ENCODE data around the gene ATP1B3. TPM values are rescaled to one million over a fixed set of nuclear protein-coding genes. Genes with fewer than 3 reads are reported as not detected.

The ATP1B3 gene
- total RNA-seq, 1 experiment from 2014 or later = 250 TPM

DNA sequence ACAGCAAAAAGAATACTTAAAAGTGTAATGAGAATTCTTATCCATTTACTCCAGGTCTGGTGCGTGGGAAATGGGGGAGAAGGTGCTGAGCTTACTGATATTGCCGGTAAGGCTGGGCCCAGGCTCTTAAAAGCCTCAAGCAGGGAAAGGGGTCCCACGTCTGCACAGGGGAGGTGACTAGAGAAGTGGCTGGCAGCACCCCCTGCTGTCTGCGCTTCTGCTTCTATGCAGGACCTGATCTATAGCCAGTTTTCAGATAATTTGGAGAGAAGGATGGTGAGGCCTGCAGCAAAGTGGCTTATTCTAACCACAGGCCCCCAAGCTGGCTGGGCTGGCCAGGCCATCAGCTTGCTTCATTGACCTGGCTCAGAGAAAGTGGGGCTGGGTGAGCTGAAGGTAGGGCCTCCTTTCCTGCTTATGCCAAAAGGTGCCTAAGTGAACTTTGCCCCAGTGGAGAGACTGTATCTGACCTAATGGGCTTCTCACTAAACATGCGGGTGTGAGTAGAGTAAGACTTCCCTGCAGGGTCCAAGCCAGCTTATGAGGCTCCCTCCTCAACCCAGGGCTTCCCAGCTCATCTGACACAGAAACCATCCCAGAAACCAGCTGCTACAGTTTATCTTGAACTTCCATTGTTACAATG lies 30.9 kb upstream of the ATP1B3 start:
- TF ChIP-seq, protein P1, sequence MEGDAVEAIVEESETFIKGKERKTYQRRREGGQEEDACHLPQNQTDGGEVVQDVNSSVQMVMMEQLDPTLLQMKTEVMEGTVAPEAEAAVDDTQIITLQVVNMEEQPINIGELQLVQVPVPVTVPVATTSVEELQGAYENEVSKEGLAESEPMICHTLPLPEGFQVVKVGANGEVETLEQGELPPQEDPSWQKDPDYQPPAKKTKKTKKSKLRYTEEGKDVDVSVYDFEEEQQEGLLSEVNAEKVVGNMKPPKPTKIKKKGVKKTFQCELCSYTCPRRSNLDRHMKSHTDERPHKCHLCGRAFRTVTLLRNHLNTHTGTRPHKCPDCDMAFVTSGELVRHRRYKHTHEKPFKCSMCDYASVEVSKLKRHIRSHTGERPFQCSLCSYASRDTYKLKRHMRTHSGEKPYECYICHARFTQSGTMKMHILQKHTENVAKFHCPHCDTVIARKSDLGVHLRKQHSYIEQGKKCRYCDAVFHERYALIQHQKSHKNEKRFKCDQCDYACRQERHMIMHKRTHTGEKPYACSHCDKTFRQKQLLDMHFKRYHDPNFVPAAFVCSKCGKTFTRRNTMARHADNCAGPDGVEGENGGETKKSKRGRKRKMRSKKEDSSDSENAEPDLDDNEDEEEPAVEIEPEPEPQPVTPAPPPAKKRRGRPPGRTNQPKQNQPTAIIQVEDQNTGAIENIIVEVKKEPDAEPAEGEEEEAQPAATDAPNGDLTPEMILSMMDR (conservative IDR thresholded peaks at IDR 0.05) = peak; percentile 41; the same call in 1 of the 3 replicates
- Histone ChIP-seq H2AFZ (ENCODE audit: low read length) (no peak overlapping the region), H3K14ac (ENCODE audit: insufficient read depth, low read length) (no peak overlapping the region), H3K18ac (ENCODE audit: insufficient read length, low read depth, low read length) (no peak overlapping the region), H2BK12ac (ENCODE audit: insufficient read length, low read depth, low read length) (no peak overlapping the region), H3K79me2 (ENCODE audit: insufficient read depth, low read length) (no peaks in the 10 kb centered on the region), H2BK120ac (ENCODE audit: low read depth, low read length, poor library complexity, severe bottlenecking) (no peak overlapping the region), H3K9me3 (ENCODE audit: control insufficient read depth, low read depth, low read length) (no peaks in the 10 kb centered on the region), H3K27me3 (ENCODE audit: insufficient read depth, low read length) (no peaks in the 10 kb centered on the region), H4K91ac (ENCODE audit: insufficient read length, low read depth, low read length) (no peak overlapping the region), H3K23me2 (ENCODE audit: insufficient read length, low read depth, low read length, poor library complexity, severe bottlenecking) (no peaks in the 10 kb centered on the region), H3K23ac (ENCODE audit: insufficient read length, low read depth, low read length) (no peak overlapping the region), H4K5ac (ENCODE audit: insufficient read length, low read depth, low read length) (no peak overlapping the region), H3K79me1 (ENCODE audit: insufficient read depth, low read depth, low read length, poor library complexity, severe bottlenecking) (no peaks in the 10 kb centered on the region), H3T11ph (ENCODE audit: low read length) (no peak overlapping the region), H3K4me2 (ENCODE audit: insufficient read depth, insufficient read length, low read length) (no peak overlapping the region), H3K9ac (ENCODE audit: extremely low read depth, insufficient read length, low read length) (no peak overlapping the region), H4K8ac (replicated peaks; ENCODE audit: insufficient read length, low read depth, low read length) (no peak overlapping the region), H3K4me1 (ENCODE audit: insufficient read depth, low read length) (peaks cover 2% of the 10 kb centered on the region; the same call in 1 of the 2 replicates), H2BK20ac (ENCODE audit: low read depth, low read length, poor library complexity, severe bottlenecking) (no peak overlapping the region), H3K4ac (ENCODE audit: low read depth, low read length) (no peak overlapping the region), H3K56ac (ENCODE audit: insufficient read length, low read depth, low read length) (no peak overlapping the region), H2BK15ac (ENCODE audit: low read depth, low read length) (no peak overlapping the region), H2AK5ac (ENCODE audit: insufficient read length, low read length) (no peak overlapping the region), H2BK5ac (ENCODE audit: insufficient read length, low read length) (no peak overlapping the region), H4K20me1 (ENCODE audit: control insufficient read depth, insufficient read depth, insufficient read length) (no peaks in the 10 kb centered on the region), H3K27ac (ENCODE audit: insufficient read length, low read depth, low read length) (no peak overlapping the region)
- DNase-seq = peak; percentile 57
- Mint-ChIP-seq H3K9me3 (no peaks in the 10 kb centered on the region; a peak in 1 of 5 replicates), H3K27me3 (ENCODE audit: low read depth) (peaks cover 2% of the 10 kb centered on the region), H3K4me1 (peaks cover 13 to 17% of the 10 kb centered on the region in 2 experiments), H3K27ac (no peak overlapping the region), H3K4me3 (no peak overlapping the region), H3K36me3 (ENCODE audit: insufficient read depth in 1 of 3, low read depth in 3 of 3) (no peaks in the 10 kb centered on the region)
- no CpG with 5 or more reads among the region's 5 CpGs for WGBS (ENCODE audit: extremely low coverage, insufficient read length, low lambda C conversion rate)

Measured in H9 (cell line).